ENCODE data around the gene COL4A2.

- TF ChIP-seq CTCF (IDR thresholded peaks at IDR 0.05; ENCODE audit: low read length), result no peak
- no peak for TF ChIP-seq EZH2phosphoT487 (IDR thresholded peaks at IDR 0.05; ENCODE audit: low read length)
- TF ChIP-seq EZH2 (optimal IDR thresholded peaks at IDR 0.05; ENCODE audit: low read depth, low read length), result no peak
Measured at GRCh38 chr13:110272651-110273050, 34.4 kb upstream of the COL4A2 start.

Measured in MM.1S (cell line).